ENCODE measurements around the gene LONRF2. TPM values are rescaled to one million over a fixed set of nuclear protein-coding genes. Genes with fewer than 3 reads are reported as not detected.
A peak's percentile ranks its signal among the peaks of the same experiment; 100 is the strongest.

The LONRF2 gene
- polyA plus RNA-seq, 6 donors from 2014 or later = not detected

DNA sequence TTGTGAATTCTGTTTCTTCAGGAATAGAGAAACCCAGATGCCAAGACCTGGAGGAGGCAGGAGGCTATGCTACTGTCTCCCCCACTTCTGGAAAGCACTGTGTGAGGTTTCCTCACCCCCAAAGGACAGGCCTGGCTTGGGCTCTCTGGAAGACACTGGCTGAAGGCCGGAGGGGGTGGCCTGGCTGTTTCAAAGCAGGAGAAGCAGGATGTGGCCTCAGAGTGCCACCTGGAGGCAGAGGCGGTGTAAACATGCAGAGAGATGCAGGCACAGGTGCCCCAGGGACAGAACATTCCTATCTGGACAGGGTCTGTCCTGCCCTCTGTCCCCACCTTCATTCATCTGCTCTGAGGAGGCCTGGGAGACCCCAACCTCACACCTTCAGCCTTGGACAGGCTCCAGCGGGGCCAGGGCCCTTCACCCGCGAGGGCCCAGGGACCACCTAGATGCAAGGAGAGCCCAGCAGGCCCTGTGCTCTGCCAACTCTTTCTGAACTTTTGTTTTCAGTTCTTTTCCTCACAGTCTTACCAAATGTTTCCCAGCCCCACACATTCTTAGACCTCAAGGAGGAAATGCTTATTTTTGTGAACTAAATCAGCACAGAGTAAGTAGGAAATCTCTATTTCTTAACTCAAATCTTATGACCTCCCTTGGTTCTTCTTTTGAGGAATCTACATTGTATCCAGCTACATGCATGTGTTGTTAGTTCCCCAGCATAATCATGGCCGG, 79.2 kb downstream of the LONRF2 start:
- peak overlapping the region; percentile 11 to 88 (median 43) for H3K27ac Mint-ChIP-seq
- H3K4me3 Mint-ChIP-seq = peak overlapping the region in 6 of 8 donors; percentile 31 to 74 (median 62)
- peaks cover 0 to 1% (median 0%) of the 10 kb centered on the region in 7 donors for H3K9me3 Mint-ChIP-seq
- H3K4me1 Mint-ChIP-seq = peaks cover 52 to 83% (median 78%) of the 10 kb centered on the region in 3 donors
- ATAC-seq (ENCODE audit: low read depth in 2 of 2) (peak in 1 of 2 donors; percentile 15), DNase-seq (peak; percentile 67)
- no peaks in the 10 kb centered on the region for H3K27me3 Mint-ChIP-seq
- no peaks in the 10 kb centered on the region for H3K36me3 Mint-ChIP-seq

DNA sequence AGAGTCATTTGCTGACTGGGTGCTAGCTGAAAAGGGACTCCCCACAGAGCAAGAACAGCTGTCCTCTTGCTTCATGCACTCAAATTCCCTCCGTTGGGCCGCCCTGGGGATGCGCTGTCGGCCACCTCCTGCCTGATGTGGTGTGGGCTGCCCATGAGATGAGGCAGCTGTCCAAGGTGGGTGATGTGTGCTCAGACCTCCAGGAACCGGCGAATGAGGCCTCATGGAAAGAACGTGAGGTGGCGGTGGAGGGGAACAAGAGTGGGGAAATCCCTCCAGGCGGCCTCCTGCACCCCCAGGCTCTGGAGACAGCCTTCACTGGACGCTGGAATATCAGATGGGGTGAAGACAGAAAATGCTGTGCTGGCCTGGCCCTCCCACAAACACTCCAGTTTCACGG, 79.8 kb downstream of the LONRF2 start:
- peak overlapping the region in 3 of 6 donors; percentile 39 to 88 (median 81) for H3K27ac Mint-ChIP-seq
- H3K4me1 Mint-ChIP-seq = peaks cover 50 to 82% (median 77%) of the 10 kb centered on the region in 3 donors
- H3K27me3 Mint-ChIP-seq = no peaks in the 10 kb centered on the region
- no peak for DNase-seq
- H3K36me3 Mint-ChIP-seq = no peaks in the 10 kb centered on the region
- peak overlapping the region in 5 of 8 donors; percentile 31 to 74 (median 67) for H3K4me3 Mint-ChIP-seq
- H3K9me3 Mint-ChIP-seq = no peaks in the 10 kb centered on the region
- peak; percentile 7 to 8 for ATAC-seq (ENCODE audit: low read depth in 2 of 2)

DNA sequence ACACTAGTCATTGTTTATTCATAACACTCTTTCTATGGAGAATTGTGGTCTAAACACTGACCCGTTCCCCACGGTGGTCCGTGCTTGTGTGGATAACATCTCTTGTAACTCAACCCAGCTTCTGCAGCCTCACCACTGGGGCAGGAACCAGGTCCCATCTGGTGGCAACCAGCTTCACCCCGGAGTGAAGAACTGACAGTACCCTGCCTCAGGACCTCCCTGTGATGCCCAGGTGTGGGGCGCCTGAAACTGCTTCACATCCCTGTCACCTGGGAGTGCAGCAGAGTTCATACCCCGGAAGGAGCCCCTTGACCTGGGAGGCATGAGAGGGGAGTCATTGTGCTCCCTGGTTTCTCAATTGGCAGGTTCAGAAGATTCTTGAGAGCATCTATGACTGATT, 81.1 kb downstream of the LONRF2 start:
- Mint-ChIP-seq H3K4me1 (peaks cover 48 to 77% (median 76%) of the 10 kb centered on the region in 3 donors), H3K27me3 (no peaks in the 10 kb centered on the region), H3K36me3 (no peaks in the 10 kb centered on the region), H3K9me3 (no peaks in the 10 kb centered on the region), H3K4me3 (no peak overlapping the region), H3K27ac (peak overlapping the region in 4 of 6 donors; percentile 21 to 81 (median 38))
- DNase-seq (no peak), ATAC-seq (ENCODE audit: low read depth in 2 of 2) (no peak)

DNA sequence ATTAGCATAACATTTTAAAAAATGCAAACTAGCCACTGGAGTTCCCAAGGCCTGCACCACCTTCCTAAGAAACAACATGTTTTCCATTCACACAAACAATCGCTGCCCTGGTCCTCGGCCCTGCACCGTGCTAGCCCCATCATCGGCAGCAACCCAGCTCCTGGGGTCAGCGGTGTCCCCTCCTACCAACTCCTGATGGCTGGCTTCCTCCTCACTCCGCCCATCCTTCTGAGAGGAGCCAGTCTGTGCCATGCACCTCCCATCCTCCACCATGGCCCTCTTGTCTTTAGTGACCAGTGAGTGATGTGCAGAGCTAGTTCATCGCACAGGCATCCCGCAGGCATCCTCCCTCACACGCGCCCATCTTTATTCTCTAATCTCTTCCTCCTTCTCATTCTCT, 81.9 kb downstream of the LONRF2 start:
- H3K27ac Mint-ChIP-seq = peak overlapping the region in 3 of 6 donors; percentile 26 to 88 (median 37)
- no peaks in the 10 kb centered on the region for H3K36me3 Mint-ChIP-seq
- H3K9me3 Mint-ChIP-seq = no peaks in the 10 kb centered on the region
- no peak for DNase-seq
- H3K4me1 Mint-ChIP-seq = peaks cover 51 to 77% (median 74%) of the 10 kb centered on the region in 3 donors
- H3K4me3 Mint-ChIP-seq = peak overlapping the region in 1 of 8 donors; percentile 63
- H3K27me3 Mint-ChIP-seq = no peaks in the 10 kb centered on the region
- ATAC-seq (ENCODE audit: low read depth in 2 of 2) = no peak

DNA sequence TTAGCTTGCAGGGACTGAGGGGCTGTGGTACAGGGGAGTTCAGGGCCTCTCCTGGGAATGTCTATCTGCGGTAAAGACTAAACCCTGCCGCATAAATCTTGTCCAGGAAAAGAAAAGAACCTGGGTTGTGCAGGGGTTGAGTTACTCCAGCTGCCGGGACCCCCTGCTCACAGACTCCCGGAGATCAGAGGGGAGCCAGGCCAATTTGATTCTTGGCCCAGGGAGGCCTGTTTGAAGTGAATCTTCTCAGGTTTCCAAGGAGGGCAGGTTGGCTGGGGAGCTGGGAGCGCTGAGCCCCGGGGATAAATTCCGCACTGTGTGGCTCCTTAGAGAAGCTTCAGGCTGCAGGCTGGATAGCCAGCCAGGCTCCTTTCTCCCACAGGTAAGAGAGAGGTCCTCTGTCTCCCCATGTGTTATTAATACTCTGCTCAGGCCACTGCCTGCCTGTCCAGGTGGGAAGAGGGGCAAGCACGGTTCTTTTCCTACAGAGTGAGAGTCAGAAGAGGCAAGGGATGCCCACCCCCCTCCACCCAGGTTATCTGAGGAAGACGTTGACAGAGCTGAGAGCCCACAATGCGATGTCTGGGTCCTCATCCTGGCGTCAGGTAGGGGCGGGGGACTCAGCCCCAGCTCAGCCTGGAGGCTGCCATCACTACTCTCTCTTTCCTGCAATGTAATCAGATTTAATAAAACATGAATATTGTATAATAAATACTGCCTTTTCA, 82.7 kb downstream of the LONRF2 start:
- no peaks in the 10 kb centered on the region for H3K27me3 Mint-ChIP-seq
- H3K4me1 Mint-ChIP-seq = peaks cover 52 to 77% (median 74%) of the 10 kb centered on the region in 3 donors
- H3K4me3 Mint-ChIP-seq = no peak overlapping the region
- H3K36me3 Mint-ChIP-seq = no peaks in the 10 kb centered on the region
- H3K27ac Mint-ChIP-seq = peak overlapping the region in 2 of 6 donors; percentile 58 to 85
- no peak for DNase-seq
- ATAC-seq (ENCODE audit: low read depth in 2 of 2) = no peak
- H3K9me3 Mint-ChIP-seq = no peaks in the 10 kb centered on the region

DNA sequence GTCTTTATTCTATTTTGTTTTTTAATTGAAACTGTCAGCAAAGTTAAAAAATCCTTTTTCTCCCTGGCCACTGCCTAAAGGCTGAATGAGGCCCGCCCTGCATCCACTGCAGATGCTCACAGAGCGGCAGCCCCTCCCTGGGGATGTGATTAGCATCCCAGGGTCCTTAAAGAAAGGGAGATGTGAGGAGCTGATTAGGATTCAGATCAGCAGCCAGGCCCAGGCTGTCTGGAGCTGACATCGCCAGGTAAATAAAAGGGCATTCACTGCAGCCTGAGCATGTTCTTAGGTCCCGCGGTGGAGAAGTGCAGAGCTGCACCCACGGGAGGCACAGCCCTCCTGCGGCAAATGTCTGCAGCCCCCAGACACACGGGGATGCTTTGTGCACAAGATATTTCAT, 83.8 kb downstream of the LONRF2 start:
- Mint-ChIP-seq H3K27ac (peak overlapping the region in 1 of 6 donors; percentile 33), H3K4me3 (no peak overlapping the region)
- no peak for ATAC-seq (ENCODE audit: low read depth in 2 of 2)

DNA sequence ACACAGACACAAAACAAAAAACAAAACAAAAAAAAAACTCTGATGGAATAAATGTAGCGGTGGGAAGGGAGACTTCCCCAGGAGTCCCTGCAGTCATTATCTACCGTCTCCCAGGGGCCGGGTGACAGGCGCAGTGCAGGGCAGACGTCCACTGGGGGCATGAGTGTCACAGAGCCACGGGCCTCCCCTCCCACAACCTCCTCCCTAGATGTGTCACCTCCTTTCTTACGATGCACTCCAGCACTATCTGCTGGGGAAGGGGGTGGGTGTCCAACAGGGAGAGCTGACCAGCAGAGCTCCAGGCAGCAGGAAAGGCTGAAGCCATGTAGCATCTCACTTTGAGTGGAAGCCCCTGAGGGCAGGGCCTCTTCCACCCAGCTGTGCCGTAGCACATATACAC, 84.5 kb downstream of the LONRF2 start:
- no peak for DNase-seq
- Mint-ChIP-seq H3K4me1 (peaks cover 55 to 75% (median 74%) of the 10 kb centered on the region in 3 donors), H3K9me3 (peaks cover 0 to 2% (median 0%) of the 10 kb centered on the region in 7 donors)

More for the DNA sequence above, 83.8 kb downstream of the LONRF2 start:
- H3K27me3 Mint-ChIP-seq = no peaks in the 10 kb centered on the region
- peaks cover 57 to 77% (median 74%) of the 10 kb centered on the region in 3 donors for H3K4me1 Mint-ChIP-seq
- DNase-seq = no peak
- H3K36me3 Mint-ChIP-seq = no peaks in the 10 kb centered on the region
- peaks cover 0 to under 1% (median 0%) of the 10 kb centered on the region in 7 donors for H3K9me3 Mint-ChIP-seq

DNA sequence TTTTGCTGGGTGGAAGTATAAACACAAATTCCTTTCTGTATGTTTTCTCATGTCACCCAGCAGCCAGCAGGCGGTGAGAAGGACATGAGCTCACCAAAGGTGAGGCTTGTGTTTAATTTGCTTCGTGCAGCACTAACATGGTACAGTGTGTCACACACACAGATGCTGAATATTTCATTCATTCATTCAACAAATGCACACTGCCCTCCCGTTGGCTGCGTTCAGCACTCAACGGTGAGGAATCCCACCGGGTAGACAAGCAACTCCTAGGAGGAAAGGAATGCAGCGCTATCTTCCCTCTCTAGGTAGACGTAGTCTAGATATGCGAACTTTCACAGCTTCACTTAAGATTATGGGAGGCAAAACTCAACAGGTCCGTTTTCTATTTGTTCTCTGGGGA, 85.1 kb downstream of the LONRF2 start:
- Mint-ChIP-seq H3K27ac (peak overlapping the region in 1 of 6 donors; percentile 20), H3K4me1 (peaks cover 56 to 74% (median 74%) of the 10 kb centered on the region in 3 donors), H3K27me3 (no peaks in the 10 kb centered on the region), H3K9me3 (peaks cover 0 to 2% (median 0%) of the 10 kb centered on the region in 7 donors), H3K4me3 (peak overlapping the region in 1 of 8 donors; percentile 44), H3K36me3 (no peaks in the 10 kb centered on the region)
- DNase-seq = no peak
- ATAC-seq (ENCODE audit: low read depth in 2 of 2) = no peak

More for the DNA sequence above, 84.5 kb downstream of the LONRF2 start:
- Mint-ChIP-seq H3K36me3 (no peaks in the 10 kb centered on the region), H3K4me3 (peak overlapping the region in 1 of 8 donors; percentile 44), H3K27ac (peak overlapping the region in 2 of 6 donors; percentile 20 to 50), H3K27me3 (no peaks in the 10 kb centered on the region)
- no peak for ATAC-seq (ENCODE audit: low read depth in 2 of 2)

DNA sequence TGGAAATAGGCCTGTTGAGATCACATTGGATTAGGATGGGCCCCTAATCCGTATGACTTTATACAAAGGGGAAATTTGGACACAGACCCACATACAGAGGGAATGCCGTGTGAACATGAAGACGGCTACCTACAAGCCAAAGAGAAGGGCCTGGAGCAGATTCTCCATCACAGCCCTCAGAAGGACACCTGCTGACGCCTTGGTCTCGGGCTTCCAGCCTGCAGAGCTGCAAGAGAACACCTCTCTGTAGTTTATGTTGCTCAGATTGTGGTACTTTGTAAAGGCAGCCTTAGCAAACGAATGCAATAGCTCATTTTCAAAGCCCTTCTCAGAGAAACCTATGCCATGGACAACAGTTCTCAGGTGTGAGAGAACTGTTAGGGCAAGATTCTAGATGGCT, 86.1 kb downstream of the LONRF2 start:
- H3K36me3 Mint-ChIP-seq = no peaks in the 10 kb centered on the region
- peak overlapping the region in 7 of 8 donors; percentile 16 to 90 (median 79) for H3K4me3 Mint-ChIP-seq
- H3K4me1 Mint-ChIP-seq = peaks cover 60 to 73% (median 70%) of the 10 kb centered on the region in 3 donors
- H3K27ac Mint-ChIP-seq = peak overlapping the region in 4 of 6 donors; percentile 90 to 97 (median 94)
- ATAC-seq (ENCODE audit: low read depth in 2 of 2) = no peak
- H3K27me3 Mint-ChIP-seq = no peaks in the 10 kb centered on the region
- no peak for DNase-seq
- H3K9me3 Mint-ChIP-seq = peaks cover 0 to 2% (median 0%) of the 10 kb centered on the region in 7 donors

DNA sequence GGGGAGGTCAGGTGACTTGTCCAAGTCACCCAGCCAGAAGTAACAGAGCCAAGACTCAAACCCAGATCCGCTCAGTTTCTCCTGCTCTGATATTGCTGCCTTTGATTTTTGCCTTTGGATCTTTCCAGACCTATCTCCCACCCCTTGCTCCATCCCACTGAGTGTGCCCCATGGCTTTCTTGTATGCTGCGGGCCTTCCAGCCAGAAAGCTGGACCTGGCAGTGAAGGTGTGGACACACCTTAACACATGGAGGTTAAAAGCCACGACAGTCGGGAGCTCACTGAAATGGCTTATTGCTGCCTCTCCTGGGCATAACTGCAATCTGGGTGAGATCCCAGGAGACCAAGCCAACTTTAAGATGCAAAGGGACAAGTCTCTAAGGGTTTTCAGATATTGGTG, 86.7 kb downstream of the LONRF2 start:
- no peaks in the 10 kb centered on the region for H3K36me3 Mint-ChIP-seq
- H3K27ac Mint-ChIP-seq = peak overlapping the region; percentile 90 to 97 (median 95)
- peak overlapping the region; percentile 23 to 90 (median 82) for H3K4me3 Mint-ChIP-seq
- no peak for DNase-seq
- no peaks in the 10 kb centered on the region for H3K27me3 Mint-ChIP-seq
- peaks cover 0 to 2% (median 0%) of the 10 kb centered on the region in 7 donors for H3K9me3 Mint-ChIP-seq
- ATAC-seq (ENCODE audit: low read depth in 2 of 2) = no peak
- peaks cover 54 to 70% (median 69%) of the 10 kb centered on the region in 3 donors for H3K4me1 Mint-ChIP-seq

DNA sequence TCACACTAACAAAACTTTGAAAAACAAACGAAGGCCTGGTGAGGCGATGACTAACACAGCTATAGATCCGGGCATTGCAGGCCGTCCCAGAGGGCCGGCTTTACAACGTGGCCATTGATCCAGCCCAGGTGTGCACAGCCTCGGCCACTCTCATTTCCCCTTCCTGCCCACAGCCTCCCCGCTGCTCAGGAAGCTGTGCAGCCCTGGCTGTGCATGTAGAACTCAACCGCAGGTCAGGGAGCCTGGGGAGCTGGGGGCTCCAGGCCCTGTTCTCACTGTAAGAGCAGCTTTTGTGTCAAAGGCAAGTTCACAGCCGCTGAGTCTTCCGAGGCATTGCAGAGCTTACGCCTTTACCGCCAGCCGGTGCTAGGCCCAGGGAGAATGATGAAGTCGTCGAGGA, 87.2 kb downstream of the LONRF2 start:
- DNase-seq = peak; percentile 85

DNA sequence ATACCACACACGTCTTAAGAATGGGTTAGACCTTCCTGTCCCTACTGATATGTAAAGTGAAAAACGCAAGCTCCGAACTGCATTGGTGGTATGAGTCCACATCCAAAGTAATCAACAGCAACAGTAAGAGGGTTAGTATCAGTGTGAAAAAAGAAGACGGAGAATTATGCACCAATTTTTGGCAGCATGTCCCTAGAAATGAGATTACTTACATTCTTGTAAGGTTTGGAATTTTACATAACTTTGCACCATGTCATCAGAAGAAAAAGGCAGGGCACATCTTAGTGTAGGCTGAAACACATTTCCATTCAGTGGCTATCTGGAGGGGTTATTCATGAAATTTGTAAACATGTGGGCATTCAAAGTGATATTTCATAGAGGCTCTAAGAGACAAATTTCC, 88.2 kb downstream of the LONRF2 start:
- DNase-seq = no peak
- Mint-ChIP-seq H3K4me1 (peaks cover 48 to 64% (median 63%) of the 10 kb centered on the region in 3 donors), H3K9me3 (peaks cover 0 to 2% (median 0%) of the 10 kb centered on the region in 7 donors), H3K27ac (peak overlapping the region in 5 of 6 donors; percentile 19 to 97 (median 92)), H3K4me3 (peak overlapping the region in 4 of 8 donors; percentile 68 to 90 (median 78)), H3K27me3 (no peaks in the 10 kb centered on the region), H3K36me3 (no peaks in the 10 kb centered on the region)
- no peak for ATAC-seq (ENCODE audit: low read depth in 2 of 2)

More for the DNA sequence above, 87.2 kb downstream of the LONRF2 start:
- Mint-ChIP-seq H3K4me1 (peaks cover 51 to 66% (median 64%) of the 10 kb centered on the region in 3 donors), H3K27ac (peak overlapping the region; percentile 90 to 97 (median 95)), H3K36me3 (no peaks in the 10 kb centered on the region), H3K4me3 (peak overlapping the region; percentile 23 to 90 (median 82)), H3K27me3 (no peaks in the 10 kb centered on the region), H3K9me3 (peaks cover 0 to 2% (median 0%) of the 10 kb centered on the region in 7 donors)
- ATAC-seq (ENCODE audit: low read depth in 2 of 2) = peak; percentile 90 to 95

DNA sequence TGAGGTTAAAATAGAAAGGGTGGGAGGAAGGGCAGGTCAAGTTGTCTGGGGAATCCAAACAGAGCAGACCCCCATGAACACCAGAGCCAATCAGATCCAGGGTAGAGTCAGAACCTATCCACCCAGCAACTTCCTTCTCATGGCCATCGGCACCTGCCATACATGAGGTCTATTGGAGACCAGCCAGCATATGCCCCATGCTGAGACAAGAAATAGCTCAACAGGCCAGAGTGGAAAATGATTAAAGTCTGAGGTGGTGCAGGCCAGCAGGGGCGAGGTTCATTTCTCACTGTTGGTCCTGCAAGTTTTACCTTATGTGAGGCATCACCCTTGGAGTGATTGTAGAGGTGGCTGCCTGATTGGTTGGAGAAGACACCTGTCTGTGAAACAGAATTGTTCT, 89.2 kb downstream of the LONRF2 start:
- ATAC-seq (ENCODE audit: low read depth in 2 of 2) (no peak), DNase-seq (no peak)
- H3K4me3 Mint-ChIP-seq = no peak overlapping the region
- no peaks in the 10 kb centered on the region for H3K27me3 Mint-ChIP-seq
- H3K27ac Mint-ChIP-seq = peak overlapping the region in 2 of 6 donors; percentile 22 to 28
- peaks cover 54 to 73% (median 70%) of the 10 kb centered on the region in 3 donors for H3K4me1 Mint-ChIP-seq
- no peaks in the 10 kb centered on the region for H3K36me3 Mint-ChIP-seq
- H3K9me3 Mint-ChIP-seq = peaks cover 0 to 2% (median 0%) of the 10 kb centered on the region in 7 donors

All from naive B cell (primary cell).